ENCODE measurements around the gene WFDC13.

- TF ChIP-seq GATA3 (IDR thresholded peaks at IDR 0.05; ENCODE audit: low read depth, low read length) (no peak), GATA2 (IDR thresholded peaks at IDR 0.05; ENCODE audit: low read depth, low read length) (no peak)
Observed at GRCh38 chr20:45704969-45705637, 3.3 kb downstream of the WFDC13 start, which contains the start of gene WFDC10B.

Data from SH-SY5Y (cell line).